ENCODE results near the gene CADPS. TPM values are rescaled to one million over a fixed set of nuclear protein-coding genes. Genes with fewer than 3 reads are reported as not detected.
A peak's percentile ranks its signal among the peaks of the same experiment; 100 is the strongest.

The CADPS gene
- total and polyA plus RNA-seq, 8 donors = 0.50 to 2.9 (median 2.2) TPM

DNA sequence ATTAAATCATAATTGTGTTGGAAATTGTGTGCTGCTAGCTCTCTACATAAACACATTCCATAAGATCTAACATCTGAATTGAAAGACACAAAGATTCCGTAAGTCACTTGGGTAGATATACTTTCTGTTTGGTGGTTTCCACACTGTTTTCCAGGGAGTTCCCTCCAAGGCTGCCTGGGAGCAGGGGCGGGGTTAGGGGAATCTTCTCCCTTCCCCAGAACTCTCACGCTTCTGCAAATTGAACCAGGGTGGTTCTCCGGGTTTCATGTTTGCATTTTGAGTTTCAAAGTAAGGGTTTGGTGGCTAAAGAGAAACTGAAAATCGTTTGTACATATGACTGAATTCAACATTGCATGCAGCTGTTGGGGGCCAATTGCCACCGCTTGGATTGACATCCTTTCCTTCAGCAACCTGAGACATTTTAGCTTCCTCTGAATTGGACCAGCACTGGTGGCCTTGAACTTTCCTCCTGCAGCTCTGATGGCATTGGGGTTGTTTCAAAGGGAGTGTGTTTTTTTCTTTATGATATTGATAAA is 309.1 kb downstream of the CADPS start:
- intact Hi-C loops (cut with DNase I) = loop anchor here in 1 of 2 donors (10.0 kb wide), 1 partner anchor 361 kb away; no protein-coding TSS in a partner anchor
- no peaks in the 10 kb centered on the region for H3K27me3 ChIP-seq
- DNase-seq = no peak
- H3K36me3 ChIP-seq = no peaks in the 10 kb centered on the region
- H3K4me3 ChIP-seq = no peak overlapping the region
- peaks cover 0 to 5% of the 10 kb centered on the region in 2 donors for H3K4me1 ChIP-seq
- H3K27ac ChIP-seq = no peak overlapping the region
- ATAC-seq = no peak
- TF ChIP-seq, protein P1, sequence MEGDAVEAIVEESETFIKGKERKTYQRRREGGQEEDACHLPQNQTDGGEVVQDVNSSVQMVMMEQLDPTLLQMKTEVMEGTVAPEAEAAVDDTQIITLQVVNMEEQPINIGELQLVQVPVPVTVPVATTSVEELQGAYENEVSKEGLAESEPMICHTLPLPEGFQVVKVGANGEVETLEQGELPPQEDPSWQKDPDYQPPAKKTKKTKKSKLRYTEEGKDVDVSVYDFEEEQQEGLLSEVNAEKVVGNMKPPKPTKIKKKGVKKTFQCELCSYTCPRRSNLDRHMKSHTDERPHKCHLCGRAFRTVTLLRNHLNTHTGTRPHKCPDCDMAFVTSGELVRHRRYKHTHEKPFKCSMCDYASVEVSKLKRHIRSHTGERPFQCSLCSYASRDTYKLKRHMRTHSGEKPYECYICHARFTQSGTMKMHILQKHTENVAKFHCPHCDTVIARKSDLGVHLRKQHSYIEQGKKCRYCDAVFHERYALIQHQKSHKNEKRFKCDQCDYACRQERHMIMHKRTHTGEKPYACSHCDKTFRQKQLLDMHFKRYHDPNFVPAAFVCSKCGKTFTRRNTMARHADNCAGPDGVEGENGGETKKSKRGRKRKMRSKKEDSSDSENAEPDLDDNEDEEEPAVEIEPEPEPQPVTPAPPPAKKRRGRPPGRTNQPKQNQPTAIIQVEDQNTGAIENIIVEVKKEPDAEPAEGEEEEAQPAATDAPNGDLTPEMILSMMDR (IDR thresholded peaks at IDR 0.05) = no peak
- H3K9me3 ChIP-seq = no peaks in the 10 kb centered on the region

GRCh38 chr3:62562596-62562995 is 312.6 kb downstream of the CADPS start:
- ATAC-seq (no peak), DNase-seq (no peak)
- Histone ChIP-seq H3K4me3 (no peak overlapping the region), H3K4me1 (peaks cover 0 to under 1% of the 10 kb centered on the region in 2 donors), H3K27ac (no peak overlapping the region), H3K27me3 (no peaks in the 10 kb centered on the region), H3K36me3 (no peaks in the 10 kb centered on the region), H3K9me3 (no peaks in the 10 kb centered on the region)
- intact Hi-C loops (cut with DNase I) = loop anchor here in 1 of 2 donors (10.0 kb wide), 1 partner anchor 358 kb away; no protein-coding TSS in a partner anchor
- TF ChIP-seq, protein P1 (IDR thresholded peaks at IDR 0.05) = no peak

- ATAC-seq = no peak
- no peak overlapping the region for H3K27ac ChIP-seq
- H3K36me3 ChIP-seq = no peaks in the 10 kb centered on the region
- intact Hi-C loops (cut with DNase I) = loop anchor here in 1 of 2 donors (10.0 kb wide), 1 partner anchor 357 kb away; no protein-coding TSS in a partner anchor
- no peaks in the 10 kb centered on the region for H3K27me3 ChIP-seq
- no peak for DNase-seq
- TF ChIP-seq, protein P1 (IDR thresholded peaks at IDR 0.05) = no peak
- H3K4me3 ChIP-seq = no peak overlapping the region
- H3K9me3 ChIP-seq = no peaks in the 10 kb centered on the region
- no peaks in the 10 kb centered on the region for H3K4me1 ChIP-seq
These were observed 313.2 kb downstream of the CADPS start for GRCh38 chr3:62562017-62562416.

- no peaks in the 10 kb centered on the region for H3K4me1 ChIP-seq
- no peaks in the 10 kb centered on the region for H3K27me3 ChIP-seq
- no peak overlapping the region for H3K4me3 ChIP-seq
- ATAC-seq = peak; percentile 70
- H3K9me3 ChIP-seq = no peaks in the 10 kb centered on the region
- H3K27ac ChIP-seq = no peak overlapping the region
- TF ChIP-seq, protein P1 (IDR thresholded peaks at IDR 0.05) = no peak
- DNase-seq = peak in 1 of 4 donors; percentile 31
- intact Hi-C loops (cut with DNase I) = loop anchor here in 1 of 2 donors (10.0 kb wide), 1 partner anchor 355 kb away; no protein-coding TSS in a partner anchor
- H3K36me3 ChIP-seq = no peaks in the 10 kb centered on the region
These were observed 315.3 kb downstream of the CADPS start for GRCh38 chr3:62559831-62560445.

DNA sequence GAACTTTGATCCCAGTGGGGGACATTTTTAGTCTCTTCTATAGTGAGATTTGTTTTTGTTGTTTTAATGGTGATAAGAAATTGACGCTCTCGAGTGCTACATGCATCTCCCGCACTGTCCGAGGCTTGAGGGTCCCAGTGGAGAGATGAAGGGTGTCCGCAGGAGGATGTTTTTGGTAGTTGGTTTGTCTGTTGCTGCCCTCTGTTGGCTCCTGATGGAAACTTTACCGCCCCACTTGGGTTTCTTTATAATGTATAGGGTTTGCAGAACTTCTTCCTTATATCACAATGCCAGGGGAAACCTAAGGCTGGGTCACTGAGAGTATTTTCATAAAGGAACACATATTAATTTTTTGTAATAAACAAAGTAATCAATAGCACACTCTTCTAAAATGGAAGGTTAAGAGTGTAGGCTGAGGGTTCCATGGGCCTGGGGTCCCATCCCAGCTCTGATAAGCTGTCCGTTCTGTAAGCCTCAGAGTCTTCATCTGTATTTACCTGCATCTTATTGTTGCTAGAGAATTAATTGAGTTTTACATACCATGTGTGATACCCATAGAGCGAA is 316.6 kb downstream of the CADPS start:
- TF ChIP-seq, protein P1 (IDR thresholded peaks at IDR 0.05) = no peak
- intact Hi-C loops (cut with DNase I) = no loop called here
- ATAC-seq = peak; percentile 57
- Histone ChIP-seq H3K9me3 (no peaks in the 10 kb centered on the region), H3K4me1 (no peaks in the 10 kb centered on the region), H3K36me3 (no peaks in the 10 kb centered on the region), H3K4me3 (no peak overlapping the region), H3K27me3 (no peaks in the 10 kb centered on the region), H3K27ac (no peak overlapping the region)
- peak in 2 of 4 donors; percentile 15 to 19 for DNase-seq

Data from left lung (tissue), 10 donors.